ENCODE measurements around the gene DIPK2B. TPM values are rescaled to one million over a fixed set of nuclear protein-coding genes. Genes with fewer than 3 reads are reported as not detected.

Gene DIPK2B
- total and polyA plus RNA-seq, 2 donors (not counting 1 experiment from before 2014, with no cell fraction given), result not detected

DNA sequence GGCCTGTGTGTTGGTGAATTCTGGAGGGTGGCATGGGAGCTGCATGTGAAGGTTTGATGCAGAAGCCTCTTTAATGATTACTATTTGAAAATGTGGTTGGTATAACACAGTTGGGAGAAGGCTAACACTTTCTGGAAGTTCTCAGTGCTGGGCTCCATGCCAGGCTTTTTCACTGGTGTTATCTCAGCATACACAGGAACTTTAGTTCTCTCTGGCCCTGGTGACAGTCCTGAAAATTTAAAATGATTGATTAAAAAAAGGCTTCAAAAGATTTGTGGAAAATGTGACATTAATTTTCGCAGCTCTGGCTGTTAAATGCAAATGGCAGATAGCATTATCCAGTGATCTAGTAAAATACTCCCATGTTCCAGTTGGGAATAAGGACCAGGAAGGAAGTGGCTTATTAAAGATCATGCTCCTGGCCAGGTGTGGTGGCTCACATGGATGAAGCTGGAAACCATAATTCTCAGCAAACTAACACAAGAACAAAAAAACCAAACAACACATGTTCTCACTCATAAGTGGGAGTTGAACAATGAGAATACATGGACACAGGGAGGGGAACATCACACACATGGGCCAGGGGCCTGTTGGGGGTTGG, 36.6 kb downstream of the DIPK2B start:
- H3K4me2 ChIP-seq (replicated peaks; ENCODE audit: low read depth, low read length, poor library complexity, severe bottlenecking), result no peak overlapping the region
- ATAC-seq (ENCODE audit: low read depth), result no peak
- Mint-ChIP-seq H3K27ac (no peak overlapping the region), H3K27me3 (peaks cover 4% of the 10 kb centered on the region), H3K9me3 (ENCODE audit: insufficient read depth) (no peaks in the 10 kb centered on the region), H3K4me3 (no peak overlapping the region), H3K4me1 (no peaks in the 10 kb centered on the region)
- no peaks in the 10 kb centered on the region for H3K36me3 ChIP-seq (replicated peaks in 1 of 2; ENCODE audit: control extremely low read depth in 1 of 2, control insufficient read depth in 1 of 2, extremely low read depth in 1 of 2, insufficient read depth in 2 of 2, low read length in 1 of 2)
- CTCF ChIA-PET, result no interaction called here
- WGBS (ENCODE audit: insufficient coverage), result no CpG with 5 or more reads among the region's 1 CpG
- POLR2A ChIA-PET, result no interaction called here
- H3K9me3 ChIP-seq (ENCODE audit: control extremely low read depth in 1 of 3, control insufficient read depth in 2 of 3, insufficient read depth in 1 of 3, low read length in 2 of 3), result peaks cover 0 to 7% (median 0%) of the 10 kb centered on the region in 3 donors
- no peak overlapping the region for H3K4me3 ChIP-seq (ENCODE audit: control extremely low read depth in 1 of 5, extremely low read depth in 1 of 5, insufficient read depth in 1 of 5, low read depth in 2 of 5, low read length in 4 of 5)
- H2AFZ ChIP-seq (ENCODE audit: insufficient read depth, low read depth, low read length, poor library complexity, severe bottlenecking), result no peak overlapping the region
- no peaks in the 10 kb centered on the region for H3K4me1 ChIP-seq (ENCODE audit: control insufficient read depth in 2 of 2, insufficient read depth in 2 of 2, low read length in 2 of 2)
- no peak for DNase-seq
- H4K20me1 ChIP-seq (ENCODE audit: control insufficient read depth, insufficient read depth, low read length, poor library complexity, severe bottlenecking), result no peaks in the 10 kb centered on the region
- no peak overlapping the region for H3K27ac ChIP-seq (ENCODE audit: low read length in 2 of 2)
- TF ChIP-seq EZH2 (IDR thresholded peaks at IDR 0.05; ENCODE audit: borderline replicate concordance, insufficient read depth, low read depth, low read length, poor library complexity, severe bottlenecking), result no peak
- TF ChIP-seq, protein P1, sequence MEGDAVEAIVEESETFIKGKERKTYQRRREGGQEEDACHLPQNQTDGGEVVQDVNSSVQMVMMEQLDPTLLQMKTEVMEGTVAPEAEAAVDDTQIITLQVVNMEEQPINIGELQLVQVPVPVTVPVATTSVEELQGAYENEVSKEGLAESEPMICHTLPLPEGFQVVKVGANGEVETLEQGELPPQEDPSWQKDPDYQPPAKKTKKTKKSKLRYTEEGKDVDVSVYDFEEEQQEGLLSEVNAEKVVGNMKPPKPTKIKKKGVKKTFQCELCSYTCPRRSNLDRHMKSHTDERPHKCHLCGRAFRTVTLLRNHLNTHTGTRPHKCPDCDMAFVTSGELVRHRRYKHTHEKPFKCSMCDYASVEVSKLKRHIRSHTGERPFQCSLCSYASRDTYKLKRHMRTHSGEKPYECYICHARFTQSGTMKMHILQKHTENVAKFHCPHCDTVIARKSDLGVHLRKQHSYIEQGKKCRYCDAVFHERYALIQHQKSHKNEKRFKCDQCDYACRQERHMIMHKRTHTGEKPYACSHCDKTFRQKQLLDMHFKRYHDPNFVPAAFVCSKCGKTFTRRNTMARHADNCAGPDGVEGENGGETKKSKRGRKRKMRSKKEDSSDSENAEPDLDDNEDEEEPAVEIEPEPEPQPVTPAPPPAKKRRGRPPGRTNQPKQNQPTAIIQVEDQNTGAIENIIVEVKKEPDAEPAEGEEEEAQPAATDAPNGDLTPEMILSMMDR (IDR thresholded peaks at IDR 0.05), result no peak
- no peaks in the 10 kb centered on the region for H3K79me2 ChIP-seq (ENCODE audit: control insufficient read depth, insufficient read depth, low read length)
- H3K27me3 ChIP-seq (replicated peaks in 1 of 4; ENCODE audit: control extremely low read depth in 1 of 4, control insufficient read depth in 3 of 4, insufficient read depth in 4 of 4, low read length in 3 of 4), result no peaks in the 10 kb centered on the region
- H3K9ac ChIP-seq (ENCODE audit: low read length), result no peak overlapping the region
- intact Hi-C loops (cut with micrococcal nuclease), result no loop called here

DNA sequence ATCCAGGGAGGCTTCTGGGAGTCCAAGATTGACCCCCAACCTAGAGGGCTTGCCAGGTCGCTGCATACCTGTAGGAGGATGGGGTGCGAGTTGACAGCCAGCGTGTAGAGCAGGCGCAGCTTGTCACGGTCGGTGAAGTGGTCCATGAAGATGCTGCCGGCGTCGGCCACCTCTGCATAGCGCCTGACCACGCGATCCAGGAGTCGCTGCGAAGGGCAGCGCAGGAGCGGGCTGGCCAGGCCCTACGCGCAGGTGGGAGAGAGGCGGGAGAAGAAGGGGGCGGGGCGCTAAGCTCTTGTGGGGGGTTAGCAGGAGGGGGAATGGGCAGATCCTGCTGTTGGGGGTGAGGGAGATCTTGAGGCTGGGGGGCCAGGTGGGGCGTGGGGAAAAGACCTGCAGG, 43.0 kb downstream of the DIPK2B start:
- Mint-ChIP-seq H3K9me3 (ENCODE audit: insufficient read depth) (no peaks in the 10 kb centered on the region), H3K4me1 (no peaks in the 10 kb centered on the region), H3K4me3 (no peak overlapping the region), H3K27ac (no peak overlapping the region), H3K27me3 (peaks cover 4% of the 10 kb centered on the region)
- no peak overlapping the region for H2AFZ ChIP-seq (ENCODE audit: insufficient read depth, low read depth, low read length, poor library complexity, severe bottlenecking)
- H3K9me3 ChIP-seq (ENCODE audit: control extremely low read depth in 1 of 3, control insufficient read depth in 2 of 3, insufficient read depth in 1 of 3, low read length in 2 of 3), result peaks cover 0 to 10% (median 0%) of the 10 kb centered on the region in 3 donors
- no peaks in the 10 kb centered on the region for H3K36me3 ChIP-seq (replicated peaks in 1 of 2; ENCODE audit: control extremely low read depth in 1 of 2, control insufficient read depth in 1 of 2, extremely low read depth in 1 of 2, insufficient read depth in 2 of 2, low read length in 1 of 2)
- no peaks in the 10 kb centered on the region for H3K79me2 ChIP-seq (ENCODE audit: control insufficient read depth, insufficient read depth, low read length)
- ChIA-PET POLR2A (no interaction called here), CTCF (interaction anchor here (0.5 kb wide), 1 partner anchor 370 kb away, joined by 5 read pairs; no protein-coding TSS in a partner anchor)
- no peak overlapping the region for H3K4me2 ChIP-seq (replicated peaks; ENCODE audit: low read depth, low read length, poor library complexity, severe bottlenecking)
- H3K4me1 ChIP-seq (ENCODE audit: control insufficient read depth in 2 of 2, insufficient read depth in 2 of 2, low read length in 2 of 2), result no peaks in the 10 kb centered on the region
- H3K27ac ChIP-seq (ENCODE audit: low read length in 2 of 2), result no peak overlapping the region
- no peaks in the 10 kb centered on the region for H4K20me1 ChIP-seq (ENCODE audit: control insufficient read depth, insufficient read depth, low read length, poor library complexity, severe bottlenecking)
- no peak for ATAC-seq (ENCODE audit: low read depth)
- no peak for DNase-seq
- 100% methylated on average over 7 of the region's 22 CpGs for WGBS (ENCODE audit: insufficient coverage)
- intact Hi-C loops (cut with micrococcal nuclease), result no loop called here
- H3K9ac ChIP-seq (ENCODE audit: low read length), result no peak overlapping the region
- H3K4me3 ChIP-seq (ENCODE audit: control extremely low read depth in 1 of 5, extremely low read depth in 1 of 5, insufficient read depth in 1 of 5, low read depth in 2 of 5, low read length in 4 of 5), result no peak overlapping the region
- no peak for TF ChIP-seq EZH2 (IDR thresholded peaks at IDR 0.05; ENCODE audit: borderline replicate concordance, insufficient read depth, low read depth, low read length, poor library complexity, severe bottlenecking)
- TF ChIP-seq, protein P1 (IDR thresholded peaks at IDR 0.05), result no peak
- no peaks in the 10 kb centered on the region for H3K27me3 ChIP-seq (replicated peaks in 1 of 4; ENCODE audit: control extremely low read depth in 1 of 4, control insufficient read depth in 3 of 4, insufficient read depth in 4 of 4, low read length in 3 of 4)

Data from B cell (primary cell).